Activated T-cell treated with anti-CD3 and anti-CD28 coated beads for 24 hours (primary cell): Measurements from ENCODE around the gene P4HA1.
"Not testable (repeated sequence)": the region's sequence is repeated elsewhere in the genome, so short reads cannot be mapped to it uniquely, and the experiment has no call there.

Experiments
- DNase-seq: peaks from one replicate; pipeline ENCODE4 v3.0.0-alpha.2; 2020; ENCODE audit warnings: low read depth

The P4HA1 gene

GRCh38 chr10:73042130-73042529, 54.5 kb downstream of the P4HA1 start:
- no peak for DNase-seq

- no peak for DNase-seq
Observed at GRCh38 chr10:73039635-73040034, 57.0 kb downstream of the P4HA1 start.

GRCh38 chr10:73036285-73036684, 60.4 kb downstream of the P4HA1 start:
- DNase-seq = not testable (repeated sequence)

- DNase-seq = no peak
Observed at GRCh38 chr10:73032536-73032935, 64.1 kb downstream of the P4HA1 start.

GRCh38 chr10:73026623-73027022, 70.0 kb downstream of the P4HA1 start:
- not testable (repeated sequence) for DNase-seq

GRCh38 chr10:73023455-73024070, 73.1 kb downstream of the P4HA1 start:
- DNase-seq = not testable (repeated sequence)

- DNase-seq = not testable (repeated sequence)
Observed at GRCh38 chr10:73022961-73023360, 73.7 kb downstream of the P4HA1 start.

GRCh38 chr10:73021538-73022164, 75.0 kb downstream of the P4HA1 start:
- DNase-seq = not testable (repeated sequence)

GRCh38 chr10:73021050-73021449, 75.6 kb downstream of the P4HA1 start:
- DNase-seq = no peak

GRCh38 chr10:73019100-73019499, 77.6 kb downstream of the P4HA1 start:
- no peak for DNase-seq

- no peak for DNase-seq
Observed at GRCh38 chr10:73018632-73019031, 78.0 kb downstream of the P4HA1 start.

- DNase-seq = no peak
Observed at GRCh38 chr10:73017955-73018480, 78.6 kb downstream of the P4HA1 start.

GRCh38 chr10:73015779-73016178, 80.9 kb downstream of the P4HA1 start:
- no peak for DNase-seq

- no peak for DNase-seq
Observed at GRCh38 chr10:73003822-73004221, 92.8 kb downstream of the P4HA1 start.

GRCh38 chr10:73000973-73001372, 95.7 kb downstream of the P4HA1 start:
- no peak for DNase-seq

- DNase-seq = no peak
Observed at GRCh38 chr10:72997099-72997498, 99.6 kb downstream of the P4HA1 start.

- not testable (repeated sequence) for DNase-seq
Observed at GRCh38 chr10:72995459-72995858, 101.2 kb downstream of the P4HA1 start.

GRCh38 chr10:72989771-72990170, 106.9 kb downstream of the P4HA1 start:
- not testable (repeated sequence) for DNase-seq

- DNase-seq = not testable (repeated sequence)
Observed at GRCh38 chr10:72984618-72985017, 112.0 kb downstream of the P4HA1 start.

GRCh38 chr10:72981882-72982529, 114.7 kb downstream of the P4HA1 start:
- DNase-seq = no peak

- DNase-seq = no peak
Observed at GRCh38 chr10:72981028-72981881, 115.4 kb downstream of the P4HA1 start.

GRCh38 chr10:72980348-72980747, 116.3 kb downstream of the P4HA1 start:
- no peak for DNase-seq
